Spleen (tissue), 11 donors: ENCODE measurements around the gene WDR86. TPM values are rescaled to one million over a fixed set of nuclear protein-coding genes. Genes with fewer than 3 reads are reported as not detected.

ENCODE experiments used
- DNase-seq: peaks from one replicate; pipeline ENCODE4 v3.0.0-alpha.2; 2020
- H3K27ac ChIP-seq, 8 donors: fragments of 200-600 bp; sonication (generic) in 7 of 8; 1 replicate in 4 of 8; 2 replicates in 4 of 8; pipeline versions ENCODE4 v1.5.0 to v1.8.0; 2016 to 2021; ENCODE audit warnings: inconsistent platforms in 4 of 8, mild to moderate bottlenecking in 4 of 8, moderate library complexity in 1 of 8
- H3K27me3 ChIP-seq, 7 donors: fragments of 200-600 bp; sonication (generic) in 6 of 7; replicated peaks in 1 of 7; 1 replicate in 4 of 7; 2 replicates in 3 of 7; pipeline versions ENCODE4 v1.5.0 to v1.8.0; 2016 to 2021; ENCODE audit warnings: inconsistent platforms in 3 of 7, mild to moderate bottlenecking in 1 of 7
- H3K36me3 ChIP-seq, 6 donors: fragments of 200-600 bp; sonication (generic) in 5 of 6; 1 replicate in 4 of 6; 2 replicates in 2 of 6; pipeline versions ENCODE4 v1.5.0 to v1.8.0; 2016 to 2021; ENCODE audit warnings: inconsistent platforms in 2 of 6
- H3K4me1 ChIP-seq, 6 donors: fragments of 200-600 bp; sonication (generic) in 5 of 6; 1 replicate in 3 of 6; 2 replicates in 3 of 6; pipeline versions ENCODE4 v1.5.0 to v1.8.0; 2016 to 2021; ENCODE audit warnings: inconsistent platforms in 3 of 6
- H3K4me3 ChIP-seq, 8 donors: fragments of 200-600 bp; sonication (generic) in 7 of 8; 1 replicate in 4 of 8; 2 replicates in 4 of 8; pipeline versions ENCODE4 v1.5.0 to v1.8.0; 2016 to 2021; ENCODE audit warnings: inconsistent platforms in 4 of 8, mild to moderate bottlenecking in 4 of 8, moderate library complexity in 2 of 8
- H3K9me3 ChIP-seq, 8 donors: fragments of 200-600 bp; sonication (generic) in 7 of 8; 1 replicate in 4 of 8; 2 replicates in 4 of 8; pipeline versions ENCODE4 v1.5.0 to v1.8.0; 2016 to 2021; ENCODE audit warnings: inconsistent platforms in 4 of 8
- CTCF ChIP-seq, 11 experiments: fragments of 200-600 bp in 7 of 11; fragments of 450-650 bp in 4 of 11; sonication (generic) in 4 of 11; IDR thresholded peaks in 8 of 11; conservative IDR thresholded peaks in 3 of 11; 1 replicate in 7 of 11; 2 replicates in 4 of 11; pipeline versions ENCODE4 v1.4.0 to v1.8.0; 2016 to 2021; ENCODE audit warnings: antibody characterized with exemption in 11 of 11, inconsistent platforms in 4 of 11, mild to moderate bottlenecking in 1 of 11
- POLR2A ChIP-seq, 3 donors: fragments of 450-650 bp; IDR thresholded peaks; one replicate each; pipeline ENCODE4 v1.5.1; 2017; ENCODE audit warnings: antibody characterized with exemption in 3 of 3, mild to moderate bottlenecking in 1 of 3
- POLR2AphosphoS5 ChIP-seq, 3 donors: sonication (generic); formaldehyde crosslinking; IDR thresholded peaks; one replicate each; pipeline ENCODE4 v1.5.1; 2017; ENCODE audit warnings: antibody characterized with exemption in 3 of 3
- WGBS, 5 donors: extraction: QIAGEN DNeasy Blood & Tissue Kit in 3 of 5; methylation state at CpG; one replicate each; pipeline versions ENCODE4 v1.1.5 to v1.1.7; 2013 to 2018; 5-methylcytosine and 5-hydroxymethylcytosine counted together
- intact Hi-C: fragments of 100-400 bp; cut with DNase I; formaldehyde crosslinking; loops from one replicate; pipeline ENCODE4 v1.15.0; 2023; ENCODE audit warnings: low total_unique reads
- polyA plus RNA-seq, 3 donors: library from polyadenylated mRNA; stranded (reverse); fragments of 200-250 nt; gene quantifications; one replicate each; pipeline ENCODE4 v1.2.1, GENCODE V29; 2013
- total RNA-seq, 7 donors: library from RNA; depleted of rRNA in 3 of 7; stranded (reverse); fragments of >200 nt in 3 of 7; fragmentation: NEBNext Ultra II Directional in 4 of 7; extraction: Animal tissue kit (Norgen Biotek cat#: 25700) in 4 of 7; gene quantifications; one replicate each; pipeline versions ENCODE4 v1.1.0 to v1.2.1, GENCODE V29; 2016 to 2021
- donor health status: healthy with polysubstance abuse.
- donor health status: DM: no; HTN: no; CAD: no; lungs with moderate emphysema.
- donor health status: DM: no; HTN: no; CAD: no.
- donor health status: Bipolar disorder and iron deficiency.
- donor health status: healthy.
- donor health status: DM: no; HTN: no; CAD: no.
- donor health status: DM: yes; HTN: yes; CAD: no.

The WDR86 gene
- total and polyA plus RNA-seq, 10 donors = 2.8 to 71.9 (median 49.2) TPM

- TF ChIP-seq POLR2A (IDR thresholded peaks at IDR 0.05) (no peak), POLR2AphosphoS5 (IDR thresholded peaks at IDR 0.05) (no peak), CTCF (IDR thresholded peaks at IDR 0.05 in 8 of 11, conservative IDR thresholded peaks at IDR 0.05 in 3 of 11) (no peak)
- Histone ChIP-seq H3K27me3 (peaks cover 0 to 19% (median 7%) of the 10 kb centered on the region in 7 donors), H3K36me3 (no peaks in the 10 kb centered on the region), H3K4me1 (peaks cover 0 to 35% (median 8%) of the 10 kb centered on the region in 6 donors), H3K27ac (peak overlapping the region in 4 of 8 donors; percentile 46 to 55 (median 52)), H3K9me3 (peaks cover 0 to 22% (median 18%) of the 10 kb centered on the region in 8 donors), H3K4me3 (no peak overlapping the region)
- WGBS, 5 donors = 39 to 81% (median 59%) methylated on average over 3 of the region's 3 CpGs
- DNase-seq = peak; percentile 19
- intact Hi-C loops = no loop called here
Observed at GRCh38 chr7:151415375-151416105, 5.7 kb upstream of the WDR86 start.

GRCh38 chr7:151413241-151413640 is 3.4 kb upstream of the WDR86 start:
- Histone ChIP-seq H3K9me3 (no peaks in the 10 kb centered on the region), H3K27ac (no peak overlapping the region), H3K4me1 (peaks cover 0 to 58% (median 30%) of the 10 kb centered on the region in 6 donors), H3K36me3 (no peaks in the 10 kb centered on the region), H3K27me3 (peaks cover 2 to 42% (median 25%) of the 10 kb centered on the region in 7 donors), H3K4me3 (no peak overlapping the region)
- intact Hi-C loops = no loop called here
- DNase-seq = no peak
- no peak for TF ChIP-seq CTCF (IDR thresholded peaks at IDR 0.05 in 8 of 11, conservative IDR thresholded peaks at IDR 0.05 in 3 of 11)
- no peak for TF ChIP-seq POLR2A (IDR thresholded peaks at IDR 0.05)
- no peak for TF ChIP-seq POLR2AphosphoS5 (IDR thresholded peaks at IDR 0.05)
- WGBS, 5 donors = 87 to 94% (median 91%) methylated on average over 4 of the region's 4 CpGs

- WGBS, 5 donors = 75 to 83% (median 80%) methylated on average over 4 of the region's 4 CpGs
- intact Hi-C loops = no loop called here
- no peak overlapping the region for H3K4me3 ChIP-seq
- H3K27ac ChIP-seq = no peak overlapping the region
- no peak for TF ChIP-seq POLR2A (IDR thresholded peaks at IDR 0.05)
- no peak for TF ChIP-seq POLR2AphosphoS5 (IDR thresholded peaks at IDR 0.05)
- no peak for TF ChIP-seq CTCF (IDR thresholded peaks at IDR 0.05 in 8 of 11, conservative IDR thresholded peaks at IDR 0.05 in 3 of 11)
- DNase-seq = peak; percentile 12
- H3K36me3 ChIP-seq = no peaks in the 10 kb centered on the region
- peaks cover 2 to 48% (median 25%) of the 10 kb centered on the region in 7 donors for H3K27me3 ChIP-seq
- peaks cover 0 to 65% (median 32%) of the 10 kb centered on the region in 6 donors for H3K4me1 ChIP-seq
- no peaks in the 10 kb centered on the region for H3K9me3 ChIP-seq
Observed at GRCh38 chr7:151412318-151412717, 2.5 kb upstream of the WDR86 start.

GRCh38 chr7:151411551-151411950 is 1.7 kb upstream of the WDR86 start:
- TF ChIP-seq CTCF (IDR thresholded peaks at IDR 0.05 in 8 of 11, conservative IDR thresholded peaks at IDR 0.05 in 3 of 11) = no peak
- no peak for TF ChIP-seq POLR2AphosphoS5 (IDR thresholded peaks at IDR 0.05)
- TF ChIP-seq POLR2A (IDR thresholded peaks at IDR 0.05) = no peak
- Histone ChIP-seq H3K4me1 (peaks cover 0 to 65% (median 35%) of the 10 kb centered on the region in 6 donors), H3K27ac (peak overlapping the region in 3 of 8 donors; percentile 91 to 92 (median 92)), H3K27me3 (peaks cover 2 to 49% (median 25%) of the 10 kb centered on the region in 7 donors), H3K36me3 (no peaks in the 10 kb centered on the region), H3K9me3 (no peaks in the 10 kb centered on the region), H3K4me3 (no peak overlapping the region)
- DNase-seq = peak; percentile 64
- intact Hi-C loops = no loop called here
- 37 to 61% (median 47%) methylated on average over 6 of the region's 6 CpGs for WGBS, 5 donors
